ENCODE measurements around the gene CHD1L.

DNA sequence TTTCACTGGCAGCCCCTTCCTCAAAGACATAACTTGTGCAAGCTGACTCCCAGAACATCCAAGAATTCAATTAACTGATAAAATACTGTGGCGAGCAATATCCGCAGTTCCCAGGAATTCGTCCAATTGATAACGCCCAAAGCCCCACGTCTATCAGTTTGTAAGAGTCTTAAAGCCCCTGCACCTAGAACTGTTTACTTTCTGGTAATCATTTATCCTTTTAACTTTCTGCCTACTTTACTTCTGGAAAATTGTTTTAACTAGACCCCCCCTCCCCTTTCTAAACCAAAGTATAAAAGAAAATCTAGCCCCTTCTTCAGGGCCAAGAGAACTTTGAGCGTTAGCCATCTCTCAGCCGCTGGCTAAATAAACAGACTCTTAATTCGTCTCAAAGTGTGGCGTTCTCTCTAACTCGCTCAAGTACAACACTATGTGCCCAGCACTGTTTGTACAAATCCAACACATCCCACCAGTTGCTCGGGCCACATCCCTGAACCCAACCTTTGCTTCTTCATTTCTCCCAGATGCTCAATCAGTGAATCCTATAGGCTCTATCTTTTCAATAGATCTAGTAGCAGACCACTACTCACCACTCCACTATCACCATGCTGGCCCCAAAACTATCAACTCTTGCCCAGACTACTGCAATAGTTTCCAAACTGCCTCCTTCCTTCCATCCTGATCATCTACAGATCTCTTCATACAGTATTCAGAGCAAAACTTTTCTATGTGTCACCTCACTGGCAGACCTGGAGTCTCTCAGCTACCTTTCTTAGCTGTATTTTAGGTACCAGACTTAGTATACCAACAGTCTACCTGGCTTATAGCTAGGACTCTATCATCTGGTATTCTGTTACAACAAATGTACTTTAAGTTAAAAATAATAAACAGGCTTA, 3.3 kb upstream of the CHD1L start:
- TF ChIP-seq, protein P1, sequence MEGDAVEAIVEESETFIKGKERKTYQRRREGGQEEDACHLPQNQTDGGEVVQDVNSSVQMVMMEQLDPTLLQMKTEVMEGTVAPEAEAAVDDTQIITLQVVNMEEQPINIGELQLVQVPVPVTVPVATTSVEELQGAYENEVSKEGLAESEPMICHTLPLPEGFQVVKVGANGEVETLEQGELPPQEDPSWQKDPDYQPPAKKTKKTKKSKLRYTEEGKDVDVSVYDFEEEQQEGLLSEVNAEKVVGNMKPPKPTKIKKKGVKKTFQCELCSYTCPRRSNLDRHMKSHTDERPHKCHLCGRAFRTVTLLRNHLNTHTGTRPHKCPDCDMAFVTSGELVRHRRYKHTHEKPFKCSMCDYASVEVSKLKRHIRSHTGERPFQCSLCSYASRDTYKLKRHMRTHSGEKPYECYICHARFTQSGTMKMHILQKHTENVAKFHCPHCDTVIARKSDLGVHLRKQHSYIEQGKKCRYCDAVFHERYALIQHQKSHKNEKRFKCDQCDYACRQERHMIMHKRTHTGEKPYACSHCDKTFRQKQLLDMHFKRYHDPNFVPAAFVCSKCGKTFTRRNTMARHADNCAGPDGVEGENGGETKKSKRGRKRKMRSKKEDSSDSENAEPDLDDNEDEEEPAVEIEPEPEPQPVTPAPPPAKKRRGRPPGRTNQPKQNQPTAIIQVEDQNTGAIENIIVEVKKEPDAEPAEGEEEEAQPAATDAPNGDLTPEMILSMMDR (IDR thresholded peaks at IDR 0.05), result no peak
- TF ChIP-seq POLR2A (IDR thresholded peaks at IDR 0.05) (no peak), POLR2AphosphoS5 (IDR thresholded peaks at IDR 0.05) (no peak), EP300 (IDR thresholded peaks at IDR 0.05) (no peak)
